HG02610 (cell line): ENCODE results near the gene TMEM198.

Experiments used
- ATAC-seq: cut with Tn5 transposase; IDR thresholded peaks from one replicate; pipeline ENCODE4 v1.9.1; 2021; ENCODE audit warnings: mild to moderate bottlenecking, moderate library complexity; ENCODE audit not compliant: unreplicated experiment

Gene TMEM198

DNA sequence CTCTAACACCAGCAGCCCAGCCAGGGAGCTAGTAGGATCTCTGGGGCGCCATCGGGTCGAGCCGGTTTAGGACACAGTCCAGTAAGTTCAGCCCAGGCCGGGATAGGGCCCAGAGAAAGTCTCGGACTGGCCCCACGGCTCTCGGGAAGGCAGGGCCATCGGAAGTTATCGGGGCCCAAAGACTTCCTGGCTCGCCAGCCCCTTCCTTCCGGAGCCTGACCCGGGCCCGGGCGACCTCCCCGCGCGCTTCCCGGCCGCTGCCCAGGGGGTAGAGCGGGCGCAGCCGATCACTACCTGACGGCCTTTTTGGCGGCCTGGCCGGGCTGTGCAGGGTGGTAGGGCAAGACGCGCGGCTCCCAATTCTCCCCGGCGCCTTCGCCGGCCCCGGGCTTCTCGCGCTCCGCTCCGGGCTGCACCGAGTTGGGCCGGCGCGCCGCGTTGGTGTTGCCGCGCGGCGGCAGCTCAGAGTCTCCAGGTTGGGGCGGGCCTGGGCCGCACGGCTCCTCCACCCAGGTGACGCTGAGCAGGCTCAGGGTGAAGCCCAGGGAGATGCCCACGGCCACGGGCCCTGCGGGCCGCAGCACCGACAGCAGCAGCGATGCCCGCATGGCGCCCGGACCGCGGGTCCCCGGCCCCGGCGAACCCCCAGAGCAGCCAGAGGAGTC, 765 bp upstream of the TMEM198 start:
- peak; percentile 36 for ATAC-seq

DNA sequence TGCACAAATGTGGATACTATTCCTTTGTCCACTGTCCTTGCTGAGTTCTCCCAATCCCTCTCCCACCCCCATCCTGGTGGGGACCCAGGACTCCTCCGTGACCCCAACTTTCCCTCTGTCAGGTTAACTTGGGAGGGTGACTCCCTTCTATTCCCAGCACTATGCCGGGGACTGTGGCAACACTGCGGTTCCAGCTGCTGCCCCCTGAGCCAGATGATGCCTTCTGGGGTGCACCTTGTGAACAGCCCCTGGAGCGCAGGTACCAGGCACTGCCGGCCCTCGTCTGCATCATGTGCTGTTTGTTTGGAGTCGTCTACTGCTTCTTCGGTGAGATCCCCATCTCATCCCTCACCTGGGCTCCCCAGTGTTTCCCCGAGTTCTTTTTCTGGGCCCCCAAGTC, 739 bp downstream of the TMEM198 start:
- no peak for ATAC-seq

DNA sequence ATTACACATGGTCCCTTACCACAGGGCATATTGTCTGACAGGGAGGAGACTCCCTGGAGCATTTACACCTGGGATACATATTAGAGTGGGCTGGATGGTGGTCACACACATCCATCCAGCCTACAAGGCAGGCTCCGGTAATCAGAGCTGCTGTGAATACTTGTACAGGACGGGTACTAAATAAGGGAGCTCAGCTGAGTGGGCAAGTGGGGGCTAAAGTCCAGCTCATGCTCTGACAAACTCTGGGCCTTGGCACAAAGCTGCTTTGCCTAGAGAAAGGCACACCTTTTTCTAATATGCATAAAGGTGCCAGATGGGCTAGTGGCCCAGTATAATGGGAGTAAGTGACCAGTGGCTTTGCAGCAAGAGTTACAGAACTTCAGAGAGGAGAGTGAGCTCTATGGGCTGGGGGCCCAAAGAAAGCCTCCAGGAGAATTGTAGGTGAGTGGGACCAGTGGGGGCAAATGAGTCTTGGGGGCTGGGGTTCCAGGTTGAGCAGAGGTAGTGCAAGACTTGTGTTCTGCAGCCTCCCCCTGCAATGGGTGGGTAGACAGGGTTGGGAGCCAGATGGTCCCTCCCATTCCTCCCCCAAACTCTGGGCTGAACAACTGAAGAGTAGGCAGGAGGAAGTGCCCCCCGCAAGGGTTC, 1.6 kb downstream of the TMEM198 start:
- ATAC-seq, result no peak

DNA sequence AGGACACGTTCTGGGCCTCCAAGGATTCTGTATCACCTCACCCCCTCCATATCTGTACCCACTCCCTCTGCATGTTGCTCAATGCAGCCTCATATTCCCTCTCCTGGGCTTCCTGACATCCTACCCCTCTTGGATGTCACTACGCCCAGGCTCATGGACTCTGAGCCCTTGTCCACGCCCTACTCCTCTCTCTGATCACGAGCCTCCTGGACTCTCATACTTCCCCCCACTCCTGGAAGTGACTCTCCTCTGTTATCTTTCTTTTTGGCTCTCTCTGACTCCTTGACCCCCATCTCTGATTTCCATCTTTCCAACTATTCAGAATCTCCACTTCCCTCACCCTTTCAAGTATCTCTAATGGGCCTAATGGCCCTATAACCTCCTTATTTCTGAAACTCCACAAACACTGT, 2.1 kb downstream of the TMEM198 start:
- no peak for ATAC-seq

DNA sequence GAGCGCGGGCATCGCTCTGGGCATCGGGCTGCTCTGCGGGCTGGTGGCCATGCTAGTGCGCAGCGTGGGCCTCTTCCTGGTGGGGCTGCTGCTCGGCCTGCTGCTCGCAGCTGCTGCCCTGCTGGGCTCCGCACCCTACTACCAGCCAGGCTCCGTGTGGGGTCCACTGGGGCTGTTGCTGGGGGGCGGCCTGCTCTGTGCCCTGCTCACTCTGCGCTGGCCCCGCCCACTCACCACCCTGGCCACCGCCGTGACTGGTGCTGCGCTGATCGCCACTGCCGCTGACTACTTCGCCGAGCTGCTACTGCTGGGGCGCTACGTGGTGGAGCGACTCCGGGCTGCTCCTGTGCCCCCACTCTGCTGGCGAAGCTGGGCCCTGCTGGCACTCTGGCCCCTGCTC, 3.8 kb downstream of the TMEM198 start:
- ATAC-seq, result no peak

DNA sequence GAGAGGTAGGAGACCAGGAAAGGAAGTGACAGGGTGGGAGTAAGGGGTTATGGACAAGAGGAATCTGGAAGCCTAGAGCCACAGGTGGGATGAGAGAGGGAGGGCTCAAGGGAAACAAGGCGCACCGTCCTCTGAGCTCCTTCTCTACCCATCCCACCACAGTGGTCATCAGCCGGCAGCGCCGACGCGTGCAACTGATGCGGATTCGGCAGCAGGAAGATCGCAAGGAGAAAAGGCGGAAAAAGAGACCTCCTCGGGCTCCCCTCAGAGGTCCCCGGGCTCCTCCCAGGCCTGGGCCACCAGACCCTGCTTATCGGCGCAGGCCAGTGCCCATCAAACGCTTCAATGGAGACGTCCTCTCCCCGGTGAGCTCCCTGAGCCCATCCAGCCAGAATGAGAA, 5.2 kb downstream of the TMEM198 start:
- ATAC-seq, result no peak

DNA sequence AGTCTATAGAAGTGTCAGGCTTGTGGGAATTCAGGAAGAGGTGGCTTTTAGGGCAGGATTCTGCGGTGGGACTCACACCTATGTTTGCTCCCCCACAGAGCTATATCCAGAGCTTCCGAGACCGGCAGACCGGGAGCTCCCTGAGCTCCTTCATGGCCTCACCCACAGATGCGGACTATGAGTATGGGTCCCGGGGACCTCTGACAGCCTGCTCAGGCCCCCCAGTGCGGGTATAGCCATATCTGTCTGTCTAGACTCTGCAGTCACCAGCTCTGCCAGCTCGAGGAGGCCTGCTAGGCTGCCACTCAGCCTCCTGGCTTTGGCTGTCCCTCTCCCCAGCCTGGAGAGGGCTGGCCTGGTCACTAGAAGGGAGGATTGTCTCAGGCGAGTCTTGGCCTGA, 5.8 kb downstream of the TMEM198 start:
- no peak for ATAC-seq

DNA sequence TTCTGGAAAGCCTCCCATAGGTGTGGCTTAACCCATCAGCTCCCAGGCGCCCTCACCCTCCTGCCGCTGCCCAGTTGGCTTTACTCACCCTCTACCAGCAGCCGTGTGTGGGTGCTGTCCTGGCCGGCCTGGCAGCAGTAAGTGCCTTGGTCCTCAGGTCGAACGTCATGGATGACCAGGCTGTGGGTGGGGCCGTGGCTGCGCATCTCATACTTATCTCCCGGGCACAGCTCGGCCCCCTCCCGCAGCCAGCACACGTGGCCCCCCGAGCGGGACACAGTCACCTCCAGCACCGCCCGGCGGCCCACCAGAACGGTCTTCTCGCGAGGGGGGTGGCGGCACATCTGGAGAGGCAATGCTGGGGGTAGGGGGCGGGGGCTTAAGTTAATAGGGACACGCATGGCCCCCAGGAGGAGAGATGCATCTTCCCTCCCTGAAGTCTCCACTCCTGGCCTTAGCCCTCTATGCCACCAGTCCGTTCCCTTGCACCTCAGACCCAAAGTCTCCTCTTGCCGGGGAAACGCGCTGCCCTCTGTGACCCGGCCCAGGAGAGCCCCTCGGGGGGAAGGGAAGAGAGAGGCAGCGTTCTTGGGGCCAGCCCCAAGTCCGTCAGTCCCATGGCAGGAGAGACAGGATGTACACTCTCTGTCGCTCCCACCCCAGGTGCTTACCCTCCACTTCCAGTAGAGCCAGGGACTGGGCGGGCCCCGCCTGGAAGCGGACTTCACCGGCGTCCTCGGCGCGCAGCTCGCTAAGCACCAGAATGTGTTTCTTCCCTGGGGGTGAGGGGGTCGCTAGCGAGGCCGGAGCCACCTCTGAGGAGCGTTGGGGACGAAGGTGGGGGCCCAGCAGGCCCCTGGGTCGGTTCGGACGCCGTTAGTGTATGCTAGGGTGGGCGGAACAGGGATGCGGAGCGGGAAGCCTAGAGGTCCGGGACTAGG, 7.9 kb downstream of the TMEM198 start:
- ATAC-seq, result peak; percentile 13

DNA sequence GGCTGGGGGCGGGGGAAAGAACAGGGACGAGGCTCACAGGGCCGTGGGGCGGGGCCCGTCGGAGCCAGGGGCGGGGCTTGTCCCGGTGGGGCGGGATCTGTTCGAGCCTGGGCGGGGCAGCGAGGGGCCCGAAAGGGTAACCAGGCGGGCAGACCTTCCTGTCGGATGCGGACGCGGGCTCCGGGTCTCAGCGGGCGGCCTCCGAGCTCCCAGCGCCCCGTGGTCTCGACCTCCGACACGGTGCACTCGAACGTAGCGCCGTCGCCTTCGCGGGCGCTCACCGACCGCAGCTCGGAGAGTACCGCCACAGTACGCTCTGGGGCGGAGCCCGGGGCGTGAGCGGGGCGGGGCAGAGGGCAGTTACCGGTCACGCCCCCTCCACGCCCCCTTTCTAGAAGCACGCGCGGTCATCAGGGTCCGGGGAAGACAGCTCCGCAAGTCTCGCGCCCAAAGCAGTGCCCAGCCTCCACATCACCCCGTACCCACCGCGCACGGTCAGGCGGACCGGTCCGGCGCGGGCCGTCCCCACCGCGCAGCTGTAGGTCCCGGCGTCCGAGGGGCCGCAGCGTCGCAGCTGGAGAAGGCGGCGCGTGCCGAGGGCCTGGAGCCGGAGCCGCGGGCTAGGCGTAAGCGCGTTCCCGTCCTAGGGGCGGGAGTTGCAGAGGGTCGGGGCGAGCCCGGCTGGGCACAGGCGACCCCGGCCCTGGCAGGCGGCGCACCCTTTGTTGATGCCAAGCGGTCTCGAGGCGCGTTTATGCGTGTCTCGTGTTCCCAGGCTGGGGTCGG, 8.7 kb downstream of the TMEM198 start:
- peak; percentile 95 for ATAC-seq

DNA sequence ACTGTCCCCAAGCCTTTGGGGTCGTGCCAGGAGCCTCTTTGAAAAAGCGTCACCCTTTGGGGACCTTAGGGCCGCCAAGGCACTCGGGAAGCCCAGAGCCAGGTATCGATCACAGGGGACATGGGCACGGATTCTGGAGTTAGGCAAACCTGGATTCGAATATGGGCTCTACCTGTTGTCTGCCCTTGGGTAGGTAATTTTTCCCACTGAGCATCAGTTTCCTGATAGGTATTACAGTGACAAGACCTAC, 9.3 kb downstream of the TMEM198 start:
- no peak for ATAC-seq

DNA sequence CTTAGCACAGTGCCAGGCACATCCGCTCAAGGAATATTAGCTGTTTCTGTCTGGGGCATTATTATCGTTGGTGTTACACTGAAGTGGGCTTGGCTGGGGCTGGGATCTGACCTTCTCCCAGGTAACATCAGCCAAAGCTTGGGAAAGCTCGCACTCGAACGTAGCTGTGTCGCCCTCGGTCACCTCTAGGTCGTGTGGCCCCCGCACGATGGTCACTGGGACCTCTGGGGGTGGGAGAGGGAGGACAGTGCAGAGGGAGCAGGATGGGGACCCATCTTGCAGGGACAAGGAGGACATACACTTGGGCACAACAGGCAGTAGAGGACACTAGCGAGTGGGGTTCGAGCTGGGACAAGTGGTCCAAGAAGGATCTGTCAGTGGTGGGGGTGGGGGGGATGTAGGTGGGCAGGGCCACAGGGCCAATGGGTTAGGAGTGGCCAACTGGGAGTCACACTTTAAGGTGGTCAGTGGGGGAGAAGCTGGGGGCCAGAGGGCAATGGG, 9.7 kb downstream of the TMEM198 start:
- ATAC-seq, result no peak

DNA sequence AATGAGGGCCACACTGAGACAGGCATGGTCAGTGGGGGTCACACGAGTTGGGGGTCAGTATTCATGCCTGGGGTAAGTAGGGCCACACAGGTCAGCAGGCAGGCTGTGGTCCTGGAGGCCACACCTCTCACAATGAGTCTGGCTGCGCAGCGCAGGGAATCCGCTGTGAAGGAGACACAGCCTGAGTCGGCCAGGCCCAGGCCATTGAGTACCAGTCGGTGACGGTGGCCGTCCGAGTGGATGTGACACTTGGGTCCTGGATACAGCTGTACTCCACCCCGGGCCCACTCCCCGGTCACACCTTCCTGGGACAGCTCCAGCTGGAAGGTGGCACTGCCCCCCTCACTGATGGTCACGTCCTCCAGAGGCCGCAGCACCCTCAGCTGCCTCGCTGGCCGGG, 10.5 kb downstream of the TMEM198 start:
- no peak for ATAC-seq

DNA sequence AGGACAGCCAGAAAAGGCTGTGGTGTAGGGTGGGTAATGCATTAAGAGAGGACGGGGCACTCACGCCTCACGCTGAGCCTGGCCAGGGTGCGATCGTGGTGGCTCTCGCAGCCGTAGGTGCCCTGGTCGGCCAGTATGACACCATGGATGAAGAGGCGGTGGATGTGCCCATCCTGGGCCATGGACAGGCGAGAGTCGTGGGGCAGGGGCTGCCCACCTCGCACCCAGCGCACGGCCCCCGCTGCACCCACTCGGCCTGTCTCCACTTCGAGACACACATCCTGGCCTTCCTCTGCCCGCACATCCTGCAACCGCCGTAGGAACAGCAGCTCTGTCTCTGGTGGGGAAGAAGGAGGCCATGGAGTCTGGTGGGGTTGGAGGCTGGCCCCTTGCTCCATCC, 12.1 kb downstream of the TMEM198 start:
- ATAC-seq, result no peak

DNA sequence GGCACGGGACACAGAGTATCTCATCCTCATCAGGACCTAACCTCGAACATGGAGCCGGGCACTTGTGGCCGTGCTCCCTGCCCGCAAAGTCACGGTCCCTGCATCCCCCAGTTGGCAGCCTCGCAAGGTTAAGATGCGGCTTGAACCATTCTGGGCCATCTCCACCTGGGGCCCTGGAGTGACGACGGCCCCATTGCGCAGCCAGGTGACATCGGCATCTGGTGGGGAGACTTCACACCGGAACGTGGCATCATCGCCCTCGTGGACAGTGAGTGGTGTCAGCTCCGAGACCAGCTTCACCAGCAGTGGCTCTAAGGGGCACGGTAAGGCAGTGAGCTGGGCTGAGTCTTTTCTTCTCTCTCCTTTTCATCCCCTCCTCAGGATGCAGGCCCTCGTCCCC, 12.6 kb downstream of the TMEM198 start:
- no peak for ATAC-seq

DNA sequence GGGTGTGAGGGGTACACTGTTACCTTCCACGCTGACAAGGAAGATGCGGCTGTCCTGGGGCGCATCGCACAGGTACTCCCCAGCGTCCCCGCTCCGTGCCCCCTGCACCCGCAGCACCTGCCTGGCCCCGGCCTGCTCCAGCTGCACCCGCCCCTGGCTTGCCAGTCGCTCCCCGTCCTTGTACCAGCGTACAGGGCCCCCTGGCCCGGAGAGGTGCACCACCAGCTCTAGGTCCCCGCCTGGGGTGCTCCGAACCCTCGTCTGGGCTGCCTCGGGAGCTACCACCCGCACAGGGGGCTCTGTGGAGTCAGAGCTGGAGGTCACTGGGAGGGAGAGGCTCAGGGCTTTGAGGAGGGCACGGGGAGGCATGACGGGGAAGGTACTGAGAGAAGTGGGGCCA, 13.5 kb downstream of the TMEM198 start:
- ATAC-seq, result no peak

DNA sequence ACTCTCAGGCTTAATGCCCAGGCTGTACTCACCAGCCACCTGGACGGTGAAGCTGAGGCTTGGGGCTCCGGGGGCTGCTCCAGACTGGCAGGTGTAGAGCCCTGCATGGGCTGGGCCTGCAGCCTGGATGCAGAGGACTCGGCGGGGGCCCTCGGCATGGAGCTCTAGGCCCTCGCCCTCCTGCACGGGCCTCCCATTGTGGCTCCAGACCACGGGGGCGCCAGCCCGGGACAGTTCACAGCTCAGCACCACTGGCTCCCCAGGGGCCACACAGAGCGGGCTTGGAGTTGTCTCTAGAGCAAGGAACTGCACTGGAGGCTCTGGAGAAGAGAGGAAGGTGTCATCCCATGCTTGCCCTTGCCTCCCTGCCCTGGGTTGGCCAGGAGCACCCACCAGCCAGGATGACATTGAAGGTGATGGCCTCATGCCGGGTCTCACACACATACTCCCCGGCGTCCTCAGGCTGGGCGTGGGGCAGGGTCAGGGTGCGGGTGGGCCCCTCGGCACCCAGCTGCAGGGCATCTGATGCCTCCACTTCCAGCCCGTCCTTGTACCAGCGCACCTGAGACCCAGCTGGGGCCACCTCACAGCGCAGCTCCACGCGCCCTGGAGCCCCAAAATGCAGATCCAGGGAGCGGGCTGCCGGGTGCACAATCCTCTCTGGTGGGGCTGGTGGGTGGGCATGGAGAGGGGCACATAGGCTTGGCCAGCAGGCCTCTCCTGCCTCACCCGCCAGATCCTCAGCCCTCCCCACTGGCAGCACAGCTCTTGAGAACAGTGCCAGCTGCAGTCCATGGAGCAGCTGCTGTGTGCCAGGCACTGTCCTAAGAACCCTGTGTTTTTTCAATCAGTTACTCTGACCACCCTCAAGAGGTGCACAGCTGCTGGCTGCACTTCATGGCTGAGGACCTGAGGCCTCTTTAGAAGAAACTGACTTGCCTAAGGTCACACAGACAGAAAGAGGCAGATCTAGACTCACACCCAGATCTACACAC, 14.3 kb downstream of the TMEM198 start:
- no peak for ATAC-seq

DNA sequence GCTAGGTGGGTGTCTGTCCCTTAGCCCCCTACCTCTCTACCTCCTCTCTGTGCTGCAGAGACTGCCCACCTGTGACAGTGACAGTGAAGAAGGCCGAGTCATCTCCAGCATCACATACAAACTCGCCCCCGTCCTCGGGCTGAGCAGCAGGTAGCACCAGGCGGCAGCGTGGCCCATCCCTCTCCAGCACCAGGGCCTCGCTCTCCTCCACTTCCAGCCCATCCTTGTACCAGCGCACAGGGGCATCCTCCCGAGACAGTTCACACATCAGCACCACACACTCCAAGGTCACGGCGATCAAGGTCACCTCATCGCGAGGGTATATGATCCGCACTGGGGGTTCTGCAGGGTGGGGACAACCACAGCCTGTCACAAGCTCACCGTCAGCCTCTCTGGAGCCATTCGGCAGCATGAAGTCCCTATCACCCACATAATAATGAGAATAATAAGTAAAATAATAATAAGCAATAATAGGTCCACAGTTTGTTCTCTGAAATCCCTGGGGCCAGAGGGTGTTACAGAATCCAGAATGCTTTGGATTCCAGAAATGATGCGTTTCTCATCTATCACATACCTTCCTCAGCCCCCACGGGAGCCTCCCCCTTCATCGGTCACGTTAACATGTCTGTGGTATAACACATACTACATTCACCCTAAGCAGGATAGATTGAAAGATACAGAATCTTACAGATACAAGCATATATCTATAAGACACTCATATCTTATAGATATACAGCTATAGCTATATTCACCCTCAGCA, 15.5 kb downstream of the TMEM198 start:
- no peak for ATAC-seq

DNA sequence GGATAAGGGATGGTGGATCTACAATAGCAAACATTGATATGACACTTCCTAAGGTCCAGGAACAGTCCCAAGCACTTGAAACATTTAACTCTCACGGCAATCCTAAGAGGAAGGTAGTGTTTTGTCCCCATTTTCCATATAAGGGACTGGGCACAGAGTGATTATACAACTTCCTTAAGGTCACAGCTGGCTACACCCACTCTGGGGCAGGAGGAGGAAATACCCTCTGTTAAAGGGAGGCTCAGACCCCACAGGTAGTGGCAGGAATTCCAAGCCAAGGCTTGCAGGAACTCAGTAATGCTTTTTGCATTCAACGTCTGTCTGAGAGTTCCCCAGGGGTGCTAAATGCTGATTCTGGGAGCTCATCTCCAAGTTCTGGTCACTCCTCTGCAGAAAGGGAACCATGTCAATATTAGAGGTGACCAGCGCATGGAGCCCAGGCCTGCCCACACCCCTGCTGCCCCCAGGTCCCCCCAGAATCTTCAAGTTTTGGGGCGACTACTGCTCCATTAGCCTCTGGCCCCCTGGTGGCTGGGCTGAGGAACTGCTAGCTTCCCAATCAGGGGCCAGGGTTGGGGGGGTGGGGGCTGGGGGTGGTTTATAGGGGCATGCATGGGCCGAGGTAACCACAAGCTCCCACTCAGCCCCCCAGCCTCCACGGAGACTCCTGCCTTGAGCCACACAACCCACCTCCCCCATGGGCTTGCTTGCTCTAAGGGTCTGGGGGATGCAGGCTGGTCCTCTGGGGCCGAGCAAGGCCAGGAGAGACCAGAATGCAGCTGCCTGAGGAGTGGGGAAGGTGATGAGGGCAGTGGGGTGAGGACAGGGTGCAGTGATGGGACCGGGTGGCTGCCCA, 16.4 kb downstream of the TMEM198 start:
- ATAC-seq, result no peak

DNA sequence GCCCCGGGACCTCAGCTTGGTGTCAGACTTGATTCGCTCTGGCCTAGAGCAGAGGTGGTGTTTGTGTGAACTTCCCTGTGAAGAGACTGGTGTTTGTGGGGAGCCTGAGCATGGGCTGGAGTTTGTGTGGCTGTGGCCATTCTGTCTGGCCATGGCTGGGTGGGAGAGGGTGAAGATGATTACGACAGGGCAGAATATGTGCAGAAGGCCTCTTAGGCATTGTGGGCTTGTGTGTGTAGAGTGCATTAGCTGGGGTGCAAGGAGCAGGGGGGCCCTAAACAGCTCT, 17.0 kb downstream of the TMEM198 start:
- ATAC-seq, result no peak
